Adrenal gland (tissue), 12 donors: ENCODE results near the gene HELZ. TPM values are rescaled to one million over a fixed set of nuclear protein-coding genes. Genes with fewer than 3 reads are reported as not detected.

Source experiments
- DNase-seq, 7 donors: peaks; one replicate each; pipeline ENCODE4 v3.0.0-alpha.2; 2019 to 2020
- H3K27ac ChIP-seq, 5 donors: fragments of 200-600 bp; sonication (generic) in 4 of 5; 1 replicate in 3 of 5; 2 replicates in 2 of 5; pipeline versions ENCODE4 v1.5.1 to v1.8.0; 2016 to 2020; ENCODE audit warnings: mild to moderate bottlenecking in 1 of 5
- H3K27me3 ChIP-seq: fragments of 200-600 bp; 2 replicates; pipeline ENCODE4 v1.8.0; 2021
- H3K36me3 ChIP-seq, 2 donors: fragments of 200-600 bp; replicated peaks in 1 of 2; 1 replicate in 1 of 2; 2 replicates in 1 of 2; pipeline versions ENCODE4 v1.5.1 to v1.8.0; 2018 to 2022
- H3K4me1 ChIP-seq, 2 donors: fragments of 200-600 bp; replicated peaks in 1 of 2; 1 replicate in 1 of 2; 2 replicates in 1 of 2; pipeline versions ENCODE4 v1.5.1 to v1.8.0; 2018 to 2021
- H3K4me3 ChIP-seq, 4 donors: fragments of 200-600 bp; sonication (generic) in 3 of 4; one replicate each; pipeline ENCODE4 v1.5.1; 2016 to 2018
- H3K9me3 ChIP-seq, 3 donors: fragments of 200-600 bp; sonication (generic) in 1 of 3; replicated peaks in 1 of 3; 1 replicate in 2 of 3; 2 replicates in 1 of 3; pipeline versions ENCODE4 v1.5.1 to v1.8.0; 2016 to 2021
- CTCF ChIP-seq, 6 experiments: fragments of 450-650 bp in 4 of 6; fragments of 200-600 bp in 2 of 6; sonication (generic) in 1 of 6; IDR thresholded peaks; 1 replicate in 5 of 6; 2 replicates in 1 of 6; pipeline versions ENCODE4 v1.5.1 to v1.8.0; 2016 to 2021; ENCODE audit warnings: antibody characterized with exemption in 6 of 6, mild to moderate bottlenecking in 2 of 6, moderate library complexity in 1 of 6
- POLR2A ChIP-seq, 2 donors: fragments of 450-650 bp; IDR thresholded peaks; one replicate each; pipeline ENCODE4 v1.6.1; 2017; ENCODE audit warnings: antibody characterized with exemption in 2 of 2, mild to moderate bottlenecking in 2 of 2, moderate library complexity in 1 of 2
- WGBS, 4 donors: extraction: QIAGEN DNeasy Blood & Tissue Kit in 2 of 4; methylation state at CpG; one replicate each; pipeline versions ENCODE4 v1.1.5 to v1.1.7; 2013 to 2017; 5-methylcytosine and 5-hydroxymethylcytosine counted together
- intact Hi-C, 2 donors: fragments of 100-400 bp; cut with DNase I; formaldehyde crosslinking; loops; one replicate each; pipeline versions ENCODE4 v1.14.1 to v1.15.0; 2022 to 2023
- polyA plus RNA-seq, 3 donors: library from polyadenylated mRNA; stranded (reverse); fragments of 200-250 nt in 2 of 3; fragments of 350-450 nt in 1 of 3; fragmentation: Illumina TruSeq in 1 of 3; extraction: RNeasy Lipid Tissue Mini Kit (QIAGEN cat#74804) in 1 of 3; gene quantifications; one replicate each; pipeline ENCODE4 v1.2.3, GENCODE V29; 2013 to 2014
- total RNA-seq, 9 donors: library from RNA; depleted of rRNA in 4 of 9; stranded (reverse); fragments of >200 nt in 4 of 9; fragments of 120-200 nt in 1 of 9; fragmentation: NEBNext Ultra II Directional in 1 of 9; extraction: Animal tissue kit (Norgen Biotek cat#: 25700) in 1 of 9; gene quantifications; one replicate each; pipeline versions ENCODE4 v1.1.0 to v1.2.4, GENCODE V29; 2013 to 2023
- donor health status: healthy with polysubstance abuse.
- donor health status: Bipolar disorder and iron deficiency.
- donor health status: DM: yes; HTN: yes; CAD: no.
- donor health status: DM: no; HTN: no; CAD: no.
- donor health status: DM: no; HTN: no; CAD: no.
- donor health status: DM: yes; HTN: yes; CAD: no.

Gene HELZ
- total and polyA plus RNA-seq, 12 donors, result 3.1 to 88.0 (median 47.9) TPM

- H3K27ac ChIP-seq, result no peak overlapping the region
- H3K4me3 ChIP-seq, result no peak overlapping the region
- no peak for DNase-seq
- 89 to 92% (median 90%) methylated on average over 7 of the region's 7 CpGs for WGBS, 4 donors
- TF ChIP-seq CTCF (IDR thresholded peaks at IDR 0.05) (no peak), POLR2A (IDR thresholded peaks at IDR 0.05) (no peak)
- peaks cover 0 to 9% of the 10 kb centered on the region in 2 donors for H3K36me3 ChIP-seq
- intact Hi-C loops, result no loop called here
- no peaks in the 10 kb centered on the region for H3K9me3 ChIP-seq
- H3K4me1 ChIP-seq, result peaks cover 0 to 9% of the 10 kb centered on the region in 2 donors
- H3K27me3 ChIP-seq, result no peaks in the 10 kb centered on the region
Observed at GRCh38 chr17:67076290-67076689, 168.7 kb downstream of the HELZ start.

GRCh38 chr17:67074781-67075180 lies 170.2 kb downstream of the HELZ start:
- Histone ChIP-seq H3K27ac (no peak overlapping the region), H3K4me3 (no peak overlapping the region), H3K4me1 (peaks cover 0 to 9% of the 10 kb centered on the region in 2 donors), H3K27me3 (no peaks in the 10 kb centered on the region), H3K36me3 (peaks cover 0 to 9% of the 10 kb centered on the region in 2 donors), H3K9me3 (no peaks in the 10 kb centered on the region)
- intact Hi-C loops, result no loop called here
- DNase-seq, result no peak
- 92 to 97% (median 93%) methylated on average over 3 of the region's 3 CpGs for WGBS, 4 donors
- TF ChIP-seq CTCF (IDR thresholded peaks at IDR 0.05), result no peak
- no peak for TF ChIP-seq POLR2A (IDR thresholded peaks at IDR 0.05)

GRCh38 chr17:67072885-67073284 lies 172.1 kb downstream of the HELZ start:
- no peak for TF ChIP-seq CTCF (IDR thresholded peaks at IDR 0.05)
- no peak for TF ChIP-seq POLR2A (IDR thresholded peaks at IDR 0.05)
- Histone ChIP-seq H3K27ac (no peak overlapping the region), H3K36me3 (peaks cover 0 to 3% of the 10 kb centered on the region in 2 donors), H3K27me3 (no peaks in the 10 kb centered on the region), H3K4me1 (no peaks in the 10 kb centered on the region), H3K9me3 (no peaks in the 10 kb centered on the region), H3K4me3 (no peak overlapping the region)
- intact Hi-C loops, result no loop called here
- 92 to 95% (median 94%) methylated on average over 3 of the region's 3 CpGs for WGBS, 4 donors
- DNase-seq, result no peak

GRCh38 chr17:67071595-67071994 lies 173.4 kb downstream of the HELZ start:
- H3K4me3 ChIP-seq, result no peak overlapping the region
- no peak for DNase-seq
- H3K27ac ChIP-seq, result no peak overlapping the region
- peaks cover 0 to 3% of the 10 kb centered on the region in 2 donors for H3K36me3 ChIP-seq
- H3K9me3 ChIP-seq, result no peaks in the 10 kb centered on the region
- TF ChIP-seq CTCF (IDR thresholded peaks at IDR 0.05) (no peak), POLR2A (IDR thresholded peaks at IDR 0.05) (no peak)
- no peaks in the 10 kb centered on the region for H3K27me3 ChIP-seq
- H3K4me1 ChIP-seq, result no peaks in the 10 kb centered on the region
- intact Hi-C loops, result no loop called here
